Activated CD4-positive, alpha-beta T cell treated with anti-CD3 and anti-CD28 coated beads, Interleukin-2, amount 50 U/mL, for 4 hours (primary cell): ENCODE data around the gene B3GNT2.

Source experiments
- DNase-seq, 2 experiments: peaks; one replicate each; pipeline ENCODE4 v3.0.0-alpha.2; 2020

B3GNT2 gene

DNA sequence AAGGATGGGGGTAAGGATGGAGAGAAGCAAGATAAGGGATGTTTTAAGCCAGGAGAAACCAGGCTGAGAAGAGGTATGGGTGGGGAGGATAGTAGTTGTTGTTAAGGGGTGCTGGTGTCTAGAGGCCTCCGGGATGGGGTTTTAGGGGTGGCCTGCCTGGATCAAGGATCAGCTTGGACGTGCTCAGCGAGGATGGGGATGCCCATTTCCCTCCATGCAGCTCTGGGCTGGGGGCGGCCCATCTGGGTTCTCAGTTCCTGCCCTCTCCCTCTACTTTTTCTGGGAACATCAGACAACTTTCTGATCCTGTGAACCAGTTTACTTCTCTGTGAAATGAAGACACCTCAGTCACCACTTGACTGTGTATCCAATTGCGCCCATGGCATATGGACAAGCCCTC is 10.1 kb downstream of the B3GNT2 start:
- no peak for DNase-seq

- DNase-seq: no peak
Observed at GRCh38 chr2:62207491-62207890, 11.6 kb downstream of the B3GNT2 start.

DNA sequence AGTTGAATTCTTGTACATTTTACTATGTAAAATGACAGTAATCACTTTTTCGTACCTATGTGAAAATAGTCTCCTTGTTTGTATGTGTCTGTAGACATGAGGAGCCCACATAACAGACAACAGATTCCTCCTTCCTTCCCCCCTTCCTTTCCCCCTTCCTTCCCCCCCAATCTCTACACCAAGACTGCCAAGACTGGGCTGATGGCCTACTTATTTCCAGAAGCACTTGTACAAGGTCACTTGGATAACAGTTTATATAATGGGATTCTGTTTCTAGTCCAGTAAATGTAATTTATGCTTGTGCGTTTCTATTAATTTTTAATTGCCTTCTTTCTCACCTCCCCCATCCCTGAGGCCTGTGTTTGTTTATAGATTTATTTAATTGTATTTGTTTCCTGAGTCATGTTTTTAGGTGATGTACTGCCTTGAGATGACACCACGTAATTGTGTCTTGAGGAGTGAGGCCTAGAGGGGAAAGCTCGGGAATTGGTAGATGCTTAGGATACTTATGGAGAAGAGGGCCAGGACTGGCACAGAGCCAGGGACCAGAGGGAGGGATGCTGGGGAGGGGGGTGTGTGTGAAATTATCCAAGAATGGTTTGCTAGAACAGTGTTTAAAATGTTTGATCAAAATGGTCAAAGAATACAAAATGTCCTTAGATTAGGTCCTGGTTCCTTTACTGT is 12.3 kb downstream of the B3GNT2 start:
- no peak for DNase-seq

DNA sequence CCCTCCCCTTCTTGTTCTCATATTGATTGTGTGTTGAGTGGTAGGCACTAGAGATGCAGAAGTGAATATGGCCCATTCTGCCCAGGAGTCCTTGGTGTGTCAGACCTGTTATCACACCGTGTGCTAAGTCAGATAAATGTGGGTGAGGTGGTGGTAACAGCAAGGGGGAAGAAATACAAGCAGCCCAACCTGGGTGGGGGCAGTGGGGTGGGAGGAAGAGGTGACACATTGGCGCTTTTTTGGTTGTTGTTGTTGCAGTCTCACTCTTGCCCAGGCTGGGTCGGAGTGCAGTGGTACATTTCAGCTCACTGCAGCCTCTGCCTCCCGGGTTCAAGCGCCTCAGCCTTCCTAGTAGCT is 12.8 kb downstream of the B3GNT2 start:
- no peak for DNase-seq

DNA sequence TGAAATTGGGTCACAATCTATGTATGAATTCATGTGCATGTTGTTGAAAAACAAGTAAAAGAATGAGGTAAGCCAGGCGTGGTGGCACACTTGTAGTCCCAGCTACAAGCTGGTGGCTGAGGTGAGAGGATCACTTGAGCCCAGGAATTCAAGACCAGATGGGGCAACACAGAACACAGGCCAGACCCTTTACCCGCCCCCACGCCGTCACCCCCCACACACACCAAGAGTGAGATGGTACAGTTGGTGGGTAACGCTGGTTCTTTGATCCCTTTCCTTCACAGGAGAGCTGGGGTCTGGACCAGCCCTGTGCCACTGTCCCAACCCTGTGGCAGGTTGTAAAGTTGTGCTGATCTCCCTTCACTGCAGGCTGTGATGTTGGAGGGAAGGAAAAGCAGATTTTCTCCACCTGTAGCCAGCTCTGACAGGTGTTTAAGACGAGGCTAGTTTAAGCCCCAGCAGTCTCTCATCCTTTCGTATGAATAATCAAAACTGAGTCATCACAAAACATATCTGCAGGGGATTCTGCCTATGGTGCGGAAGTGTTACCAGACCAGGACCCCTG is 13.6 kb downstream of the B3GNT2 start:
- DNase-seq: no peak

- no peak for DNase-seq
Observed at GRCh38 chr2:62215306-62216064, 19.6 kb downstream of the B3GNT2 start.

DNA sequence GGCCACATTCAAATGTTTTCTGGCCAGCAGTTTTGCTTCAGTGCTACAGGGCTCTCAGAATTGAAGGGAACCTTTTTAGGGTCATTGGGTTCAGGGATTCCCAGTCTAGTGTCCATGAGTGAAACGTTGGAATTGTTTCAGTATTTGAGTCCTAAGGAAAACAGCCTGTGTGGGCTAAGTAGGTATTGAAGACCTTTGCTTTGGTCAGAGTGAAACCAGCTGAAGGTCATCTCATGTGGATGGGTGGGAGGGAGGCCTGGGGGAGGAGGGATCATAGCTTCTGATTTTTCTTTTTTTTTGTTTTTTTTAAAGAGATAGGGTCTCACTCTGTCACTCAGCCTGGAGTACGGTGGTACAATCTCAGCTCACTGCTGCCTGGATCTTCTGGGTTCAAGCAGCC is 20.2 kb downstream of the B3GNT2 start:
- DNase-seq: no peak

DNA sequence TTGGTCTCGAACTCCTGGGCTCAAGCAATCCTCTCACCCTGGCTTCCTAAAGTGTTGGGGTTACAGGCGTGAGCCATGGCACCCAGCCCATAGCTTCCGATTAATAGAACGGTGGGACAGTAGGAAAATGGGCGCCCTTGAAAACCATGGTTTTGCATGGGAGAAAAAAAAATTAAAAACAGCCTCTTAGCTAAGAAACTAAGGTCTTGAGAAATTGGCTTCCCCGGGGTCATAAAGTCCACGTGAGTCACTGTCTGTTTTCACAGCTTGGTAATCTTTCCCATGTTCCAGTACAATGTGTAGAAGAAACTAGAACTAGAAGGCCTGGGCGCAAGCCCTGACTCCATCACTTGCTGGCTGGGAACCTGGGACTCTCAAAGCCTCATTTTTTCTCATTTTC is 20.7 kb downstream of the B3GNT2 start:
- no peak for DNase-seq

- no peak for DNase-seq
Observed at GRCh38 chr2:62217421-62217820, 21.5 kb downstream of the B3GNT2 start.

DNA sequence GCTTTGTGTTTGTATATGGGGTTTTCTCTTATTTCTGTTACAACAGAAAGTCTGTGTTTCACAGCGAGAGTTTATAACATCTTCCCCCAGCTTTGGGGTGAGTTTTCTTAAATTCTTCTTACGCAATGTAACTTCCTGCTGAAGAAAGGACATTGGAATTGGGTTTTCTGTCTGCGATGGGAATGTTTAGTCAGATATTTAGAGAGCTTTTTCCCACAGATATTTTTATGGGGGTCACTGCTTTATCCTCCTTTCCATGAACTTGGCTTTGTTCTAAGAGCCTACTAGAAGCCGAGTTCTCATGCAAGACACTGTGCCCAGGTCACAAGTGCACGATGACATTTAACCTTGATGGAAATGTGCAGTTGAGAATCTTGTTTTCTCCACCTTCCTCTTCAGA is 22.1 kb downstream of the B3GNT2 start:
- DNase-seq: no peak

- no peak for DNase-seq
Observed at GRCh38 chr2:62219407-62220159, 23.7 kb downstream of the B3GNT2 start.

DNA sequence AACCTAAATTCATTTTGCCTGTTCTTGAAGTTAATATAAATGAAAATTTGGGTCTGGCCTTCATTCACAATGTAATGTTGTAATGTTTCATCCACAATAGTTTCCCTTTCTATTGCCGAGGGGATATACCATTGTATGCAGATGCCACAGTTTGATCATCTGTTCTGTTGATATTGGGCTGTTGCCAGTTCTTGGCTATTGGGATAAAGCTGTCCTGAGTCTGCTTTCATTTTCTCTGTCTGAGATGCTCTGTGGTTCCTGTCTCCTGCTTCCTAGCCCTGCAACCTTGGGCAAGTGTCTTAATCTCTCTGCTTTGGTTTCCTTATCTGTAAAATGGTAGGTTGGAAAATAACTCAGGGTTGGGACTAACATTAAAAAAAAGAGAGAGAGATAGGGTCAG is 25.2 kb downstream of the B3GNT2 start:
- no peak for DNase-seq

DNA sequence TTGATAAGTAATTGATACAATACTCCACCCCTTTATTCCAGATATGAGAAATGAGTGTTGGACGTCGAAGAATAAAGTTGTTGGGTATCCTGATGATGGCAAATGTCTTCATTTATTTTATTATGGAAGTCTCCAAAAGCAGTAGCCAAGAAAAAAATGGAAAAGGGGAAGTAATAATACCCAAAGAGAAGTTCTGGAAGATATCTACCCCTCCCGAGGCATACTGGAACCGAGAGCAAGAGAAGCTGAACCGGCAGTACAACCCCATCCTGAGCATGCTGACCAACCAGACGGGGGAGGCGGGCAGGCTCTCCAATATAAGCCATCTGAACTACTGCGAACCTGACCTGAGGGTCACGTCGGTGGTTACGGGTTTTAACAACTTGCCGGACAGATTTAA is 26.3 kb downstream of the B3GNT2 start:
- DNase-seq: no peak

DNA sequence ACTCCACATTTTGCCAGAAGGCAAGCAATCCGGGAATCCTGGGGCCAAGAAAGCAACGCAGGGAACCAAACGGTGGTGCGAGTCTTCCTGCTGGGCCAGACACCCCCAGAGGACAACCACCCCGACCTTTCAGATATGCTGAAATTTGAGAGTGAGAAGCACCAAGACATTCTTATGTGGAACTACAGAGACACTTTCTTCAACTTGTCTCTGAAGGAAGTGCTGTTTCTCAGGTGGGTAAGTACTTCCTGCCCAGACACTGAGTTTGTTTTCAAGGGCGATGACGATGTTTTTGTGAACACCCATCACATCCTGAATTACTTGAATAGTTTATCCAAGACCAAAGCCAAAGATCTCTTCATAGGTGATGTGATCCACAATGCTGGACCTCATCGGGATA is 26.8 kb downstream of the B3GNT2 start:
- DNase-seq: no peak

DNA sequence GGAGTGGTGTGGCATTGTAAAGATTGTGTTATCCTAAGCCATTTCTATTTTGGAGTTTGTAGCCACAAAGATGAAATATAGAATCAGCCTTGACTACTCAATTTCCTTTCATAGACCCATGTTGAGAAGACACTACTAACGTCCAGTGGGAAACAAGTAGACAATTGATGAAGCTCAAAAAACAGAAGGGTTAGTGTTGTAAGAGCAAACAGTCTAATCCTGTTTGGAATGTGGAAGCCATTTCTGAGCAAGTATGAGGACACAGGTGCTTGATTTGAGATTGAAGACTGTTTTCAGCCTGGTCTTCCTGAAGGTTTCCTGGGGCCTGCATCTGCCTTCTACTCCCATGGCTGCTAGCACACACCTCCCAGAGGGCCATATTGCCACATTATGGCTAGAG is 29.1 kb downstream of the B3GNT2 start:
- DNase-seq: no peak

DNA sequence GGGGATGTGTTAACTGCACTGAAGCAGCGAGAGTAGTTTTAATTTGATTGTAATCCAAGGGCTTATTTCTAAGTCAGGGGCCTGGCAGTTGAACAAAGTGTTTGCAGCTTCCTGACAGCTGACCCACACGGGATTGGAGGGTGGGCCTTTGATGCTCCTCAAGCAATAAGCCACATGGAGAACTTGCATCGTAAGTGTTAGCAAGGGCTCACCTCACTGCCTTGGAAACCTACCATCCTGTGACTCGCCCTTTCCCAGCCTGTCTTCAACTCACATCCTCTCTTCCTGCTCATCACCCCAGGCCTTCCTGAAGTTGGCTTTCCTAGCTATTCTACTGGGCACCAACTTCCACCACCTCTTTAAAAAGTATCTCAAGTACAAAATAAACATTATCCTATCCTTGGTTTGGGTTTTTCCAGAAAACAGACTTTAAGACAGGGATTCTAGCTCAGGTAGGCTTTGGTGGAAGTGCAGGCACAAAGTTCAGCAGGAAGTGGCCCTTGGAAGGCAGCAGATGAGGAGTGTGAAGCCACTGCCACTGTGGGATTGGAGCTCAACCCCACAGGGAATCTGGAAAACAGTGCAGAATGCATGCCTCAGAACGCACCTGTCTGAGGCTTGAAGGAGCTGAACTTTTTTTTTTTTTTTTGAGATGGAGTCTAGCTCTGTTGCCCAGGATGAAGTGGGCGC is 31.6 kb downstream of the B3GNT2 start:
- no peak for DNase-seq

DNA sequence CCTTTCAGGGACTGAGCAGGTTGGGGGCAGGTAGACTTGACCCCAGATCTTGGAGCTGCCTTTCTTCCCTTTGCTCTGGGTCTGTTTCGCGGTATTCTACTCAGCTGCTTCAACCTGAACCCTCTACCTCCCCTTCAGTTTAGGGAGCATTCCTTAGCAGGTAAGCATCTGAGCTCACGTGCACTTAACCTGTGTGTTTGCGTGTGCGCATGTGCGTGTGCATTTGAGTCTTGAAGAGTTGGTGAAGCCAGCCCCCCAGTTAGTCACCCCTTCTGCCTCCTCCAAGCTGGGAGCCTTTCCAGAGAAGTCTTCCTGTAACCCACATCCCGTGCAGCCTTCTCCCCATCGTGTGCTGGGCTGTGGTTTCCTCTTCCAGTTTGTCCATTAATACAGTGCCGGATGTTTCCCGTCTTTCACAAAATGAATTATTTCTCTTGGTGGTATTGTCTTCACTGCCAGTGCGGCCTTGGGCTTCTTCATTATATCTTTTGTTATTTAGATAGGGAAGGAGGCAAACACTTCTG is 33.2 kb downstream of the B3GNT2 start:
- no peak for DNase-seq

DNA sequence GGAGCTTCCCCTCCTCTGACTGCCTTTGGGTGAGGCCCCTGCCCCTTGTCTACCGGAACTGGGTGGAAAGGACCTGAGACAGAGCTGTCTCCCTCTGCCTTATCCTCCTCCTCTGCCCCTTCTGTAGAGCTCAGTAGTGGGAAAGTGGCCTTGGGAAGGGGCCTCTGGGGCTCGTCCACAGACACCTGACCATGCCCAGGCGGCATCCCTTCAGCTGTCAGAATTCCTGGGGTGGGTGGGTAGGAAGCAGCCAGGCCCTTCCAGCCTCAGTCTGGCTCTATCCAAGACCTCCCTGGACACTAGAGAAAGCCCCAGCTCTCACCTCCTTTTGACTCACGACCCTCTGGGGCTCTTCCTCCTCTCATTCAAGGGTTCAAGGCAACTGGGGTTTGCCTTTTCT is 35.6 kb downstream of the B3GNT2 start:
- no peak for DNase-seq

DNA sequence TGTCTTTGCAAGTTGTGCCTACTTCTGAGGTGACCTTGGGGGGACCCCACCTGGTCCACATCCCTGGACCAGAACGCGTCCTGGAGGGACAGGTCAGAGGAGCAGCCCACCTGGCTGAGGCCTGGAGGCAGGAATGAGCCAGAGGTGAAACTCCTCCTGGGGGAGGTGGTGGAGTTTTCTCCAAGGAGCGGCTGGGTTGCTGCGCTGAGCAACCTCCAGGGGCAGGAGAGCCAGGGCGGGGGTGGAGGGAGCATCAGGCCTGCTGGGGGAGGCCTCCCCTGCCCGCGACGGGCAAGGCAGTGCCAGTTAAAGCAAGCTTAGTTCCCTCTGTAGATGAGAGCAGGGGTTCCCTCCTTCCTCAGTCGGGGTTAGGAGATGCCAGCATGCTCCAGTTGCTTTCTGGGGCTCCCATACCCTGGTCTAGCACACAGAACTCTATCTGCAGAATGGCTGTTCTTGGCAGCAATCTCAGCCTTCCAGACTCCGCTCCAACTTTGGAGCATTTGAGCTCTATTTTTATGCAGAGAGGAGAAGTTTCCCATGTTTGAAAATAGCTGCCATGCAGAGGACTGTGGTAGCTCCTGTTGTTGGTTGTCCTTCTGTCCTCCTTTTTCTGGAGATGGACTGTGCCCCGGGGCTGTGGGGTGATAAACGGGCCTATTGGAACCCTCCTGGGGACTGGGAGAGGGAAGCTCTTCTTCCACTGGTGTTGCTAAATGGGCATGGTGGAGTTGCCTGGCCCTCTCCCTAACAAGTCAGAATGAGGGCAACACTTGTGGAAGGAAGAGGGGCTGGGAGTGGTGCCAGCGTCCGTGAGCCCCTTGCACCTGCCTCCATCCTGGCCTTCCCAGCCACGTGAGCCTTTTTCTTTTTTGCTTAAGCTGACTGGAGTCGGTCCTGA is 39.1 kb downstream of the B3GNT2 start:
- DNase-seq: no peak

GRCh38 chr2:62236499-62236898 is 40.6 kb downstream of the B3GNT2 start:
- no peak for DNase-seq

- DNase-seq: no peak
Observed at GRCh38 chr2:62238236-62238635, 42.3 kb downstream of the B3GNT2 start.

- DNase-seq: no peak
Observed at GRCh38 chr2:62240546-62240945, 44.6 kb downstream of the B3GNT2 start.
